ENCODE results near the gene CA5A. TPM values are rescaled to one million over a fixed set of nuclear protein-coding genes. Genes with fewer than 3 reads are reported as not detected.

CA5A gene
- total and polyA plus RNA-seq, 2 of the 13 experiments (the other 11 are each of a cell fraction or from before 2014, with no cell fraction given) = 66.8 to 106 TPM

GRCh38 chr16:87951552-87952538, 15.5 kb upstream of the CA5A start (continued):
- TF ChIP-seq SRF (IDR thresholded peaks at IDR 0.05; ENCODE audit: low read depth, low read length) (no peak), FOXA1 (IDR thresholded peaks at IDR 0.05) (no peak), FOXA1 (CRISPR knock-in tag; IDR thresholded peaks at IDR 0.05) (no peak), CBX2 (IDR thresholded peaks at IDR 0.05; ENCODE audit: low read depth, low read length) (no peak), CBX2 (CRISPR knock-in tag; IDR thresholded peaks at IDR 0.05; ENCODE audit: low read depth) (no peak), PHF8 (CRISPR knock-in tag; IDR thresholded peaks at IDR 0.05) (no peak; the same call in none of the 2 replicates), ZGPAT (CRISPR knock-in tag; IDR thresholded peaks at IDR 0.05) (no peak; the same call in 1 of the 2 replicates), HOXD1 (CRISPR knock-in tag; IDR thresholded peaks at IDR 0.05) (no peak), DDIT3 (CRISPR knock-in tag; IDR thresholded peaks at IDR 0.05) (no peak), SOX13 (IDR thresholded peaks at IDR 0.05) (no peak), SOX13 (CRISPR knock-in tag; conservative IDR thresholded peaks at IDR 0.05 in 1 of 2, IDR thresholded peaks at IDR 0.05 in 1 of 2) (0 out of 4 replicates have a peak, but pooled peaks of 1 of the 2 experiments have one; percentile 10), SAP130 (CRISPR knock-in tag; IDR thresholded peaks at IDR 0.05; ENCODE audit: low read depth) (peak; percentile 19; the same call in 1 of the 2 replicates), ZNF317 (CRISPR knock-in tag; IDR thresholded peaks at IDR 0.05) (peak; percentile 30; the same call in 1 of the 2 replicates), SUZ12 (IDR thresholded peaks at IDR 0.05; ENCODE audit: low read depth, low read length) (no peak), ZNF747 (CRISPR knock-in tag; IDR thresholded peaks at IDR 0.05; ENCODE audit: borderline replicate concordance) (no peak), NR2C2 (CRISPR knock-in tag; IDR thresholded peaks at IDR 0.05; ENCODE audit: borderline replicate concordance) (no peak; the same call in 1 of the 2 replicates), ZNF589 (CRISPR knock-in tag; conservative IDR thresholded peaks at IDR 0.05) (no peak), CAMTA2 (CRISPR knock-in tag; IDR thresholded peaks at IDR 0.05; ENCODE audit: borderline replicate concordance) (no peak), AGO1 (IDR thresholded peaks at IDR 0.05; ENCODE audit: low read depth, low read length, poor library complexity, severe bottlenecking) (no peak), ZMYM4 (CRISPR knock-in tag; IDR thresholded peaks at IDR 0.05) (0 out of 2 replicates have a peak, but pooled peaks have one; percentile 7), HMGA1 (CRISPR knock-in tag; conservative IDR thresholded peaks at IDR 0.05) (no peak), ZNF335 (CRISPR knock-in tag; IDR thresholded peaks at IDR 0.05) (no peak), RFX5 (IDR thresholded peaks at IDR 0.05; ENCODE audit: low read depth, low read length) (no peak)
- TF ChIP-seq, protein P1, sequence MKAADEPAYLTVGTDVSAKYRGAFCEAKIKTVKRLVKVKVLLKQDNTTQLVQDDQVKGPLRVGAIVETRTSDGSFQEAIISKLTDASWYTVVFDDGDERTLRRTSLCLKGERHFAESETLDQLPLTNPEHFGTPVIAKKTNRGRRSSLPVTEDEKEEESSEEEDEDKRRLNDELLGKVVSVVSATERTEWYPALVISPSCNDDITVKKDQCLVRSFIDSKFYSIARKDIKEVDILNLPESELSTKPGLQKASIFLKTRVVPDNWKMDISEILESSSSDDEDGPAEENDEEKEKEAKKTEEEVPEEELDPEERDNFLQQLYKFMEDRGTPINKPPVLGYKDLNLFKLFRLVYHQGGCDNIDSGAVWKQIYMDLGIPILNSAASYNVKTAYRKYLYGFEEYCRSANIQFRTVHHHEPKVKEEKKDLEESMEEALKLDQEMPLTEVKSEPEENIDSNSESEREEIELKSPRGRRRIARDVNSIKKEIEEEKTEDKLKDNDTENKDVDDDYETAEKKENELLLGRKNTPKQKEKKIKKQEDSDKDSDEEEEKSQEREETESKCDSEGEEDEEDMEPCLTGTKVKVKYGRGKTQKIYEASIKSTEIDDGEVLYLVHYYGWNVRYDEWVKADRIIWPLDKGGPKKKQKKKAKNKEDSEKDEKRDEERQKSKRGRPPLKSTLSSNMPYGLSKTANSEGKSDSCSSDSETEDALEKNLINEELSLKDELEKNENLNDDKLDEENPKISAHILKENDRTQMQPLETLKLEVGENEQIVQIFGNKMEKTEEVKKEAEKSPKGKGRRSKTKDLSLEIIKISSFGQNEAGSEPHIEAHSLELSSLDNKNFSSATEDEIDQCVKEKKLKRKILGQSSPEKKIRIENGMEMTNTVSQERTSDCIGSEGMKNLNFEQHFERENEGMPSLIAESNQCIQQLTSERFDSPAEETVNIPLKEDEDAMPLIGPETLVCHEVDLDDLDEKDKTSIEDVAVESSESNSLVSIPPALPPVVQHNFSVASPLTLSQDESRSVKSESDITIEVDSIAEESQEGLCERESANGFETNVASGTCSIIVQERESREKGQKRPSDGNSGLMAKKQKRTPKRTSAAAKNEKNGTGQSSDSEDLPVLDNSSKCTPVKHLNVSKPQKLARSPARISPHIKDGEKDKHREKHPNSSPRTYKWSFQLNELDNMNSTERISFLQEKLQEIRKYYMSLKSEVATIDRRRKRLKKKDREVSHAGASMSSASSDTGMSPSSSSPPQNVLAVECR (CRISPR knock-in tag; IDR thresholded peaks at IDR 0.05; ENCODE audit: borderline replicate concordance) = 0 out of 2 replicates have a peak, but pooled peaks have one; percentile 33
- TF ChIP-seq, protein P2, sequence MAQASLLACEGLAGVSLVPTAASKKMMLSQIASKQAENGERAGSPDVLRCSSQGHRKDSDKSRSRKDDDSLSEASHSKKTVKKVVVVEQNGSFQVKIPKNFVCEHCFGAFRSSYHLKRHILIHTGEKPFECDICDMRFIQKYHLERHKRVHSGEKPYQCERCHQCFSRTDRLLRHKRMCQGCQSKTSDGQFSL (CRISPR knock-in tag; IDR thresholded peaks at IDR 0.05) = no peak
